ENCODE results near the gene RASL11B. TPM values are rescaled to one million over a fixed set of nuclear protein-coding genes. Genes with fewer than 3 reads are reported as not detected.

RASL11B gene
- total RNA-seq, 1 donor from 2014 or later, result 4.1 TPM

- DNase-seq (no peak), ATAC-seq (no peak)
- intact Hi-C loops (cut with micrococcal nuclease), result no loop called here
These were observed 41.2 kb downstream of the RASL11B start for GRCh38 chr4:52903273-52903672.

DNA sequence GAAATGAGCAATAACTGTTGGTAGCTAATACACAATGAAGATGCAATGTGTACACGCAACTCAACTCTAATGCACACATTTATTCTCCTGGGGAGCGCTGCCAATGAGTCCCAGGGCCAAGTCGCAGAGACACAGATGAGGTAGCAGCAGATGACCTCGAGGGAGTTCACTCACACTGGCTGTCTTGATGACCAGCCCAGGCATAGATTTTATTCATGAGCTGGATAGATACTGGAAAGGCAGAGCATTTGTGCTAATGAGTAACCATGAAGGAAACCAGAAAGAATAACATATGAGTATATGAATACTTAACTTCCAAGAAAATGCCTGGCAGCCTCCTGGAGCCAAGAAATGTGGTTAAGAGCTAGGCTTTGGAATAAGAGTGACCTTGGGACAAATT, 42.3 kb downstream of the RASL11B start:
- ATAC-seq, result no peak

GRCh38 chr4:52907510-52907909, 45.4 kb downstream of the RASL11B start:
- DNase-seq (no peak), ATAC-seq (no peak)
- intact Hi-C loops (cut with micrococcal nuclease), result no loop called here

More for the DNA sequence above, 42.3 kb downstream of the RASL11B start:
- DNase-seq, result no peak
- intact Hi-C loops (cut with micrococcal nuclease), result no loop called here

GRCh38 chr4:52910115-52910514, 48.0 kb downstream of the RASL11B start:
- intact Hi-C loops (cut with micrococcal nuclease), result loop anchor here (10.0 kb wide), 1 partner anchor 75 kb away; no protein-coding TSS in a partner anchor

DNA sequence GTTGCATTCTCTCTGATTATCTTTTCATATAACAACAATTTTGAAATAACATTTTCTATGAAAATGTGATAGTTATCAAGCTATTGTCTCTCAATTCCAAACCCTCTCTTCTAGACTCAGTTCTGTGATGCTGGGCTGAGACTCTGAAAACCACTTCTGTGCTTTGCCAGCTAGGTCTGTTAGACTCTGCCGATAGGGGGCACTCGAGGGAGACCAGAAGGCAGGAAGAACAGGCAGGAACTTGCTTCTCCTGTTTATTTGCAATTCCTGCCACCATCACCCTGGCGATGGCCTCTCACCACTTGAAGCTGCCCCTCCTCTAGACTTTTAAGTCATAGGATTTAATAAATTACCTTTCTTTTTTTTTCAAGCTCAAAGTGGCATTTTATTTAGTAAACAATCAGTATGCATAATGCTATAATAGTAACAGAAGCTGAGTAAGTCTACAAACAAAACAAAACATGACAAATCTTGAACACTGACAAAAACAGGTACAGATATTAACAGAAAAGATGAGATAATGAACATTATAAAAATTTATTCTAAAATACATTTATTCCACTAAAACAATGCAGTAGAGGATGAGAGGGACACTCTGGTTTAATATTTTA, 49.7 kb downstream of the RASL11B start:
- peak; percentile 53 for ATAC-seq
- DNase-seq, result peak; percentile 72
- intact Hi-C loops (cut with micrococcal nuclease), result loop anchor here (10.0 kb wide), 1 partner anchor 73 kb away; no protein-coding TSS in a partner anchor

More at GRCh38 chr4:52910115-52910514, 48.0 kb downstream of the RASL11B start:
- no peak for DNase-seq
- ATAC-seq, result no peak

- DNase-seq (no peak), ATAC-seq (no peak)
- intact Hi-C loops (cut with micrococcal nuclease), result loop anchor here (10.0 kb wide), 1 partner anchor 72 kb away; no protein-coding TSS in a partner anchor
These were observed 50.5 kb downstream of the RASL11B start for GRCh38 chr4:52912608-52913007.

DNA sequence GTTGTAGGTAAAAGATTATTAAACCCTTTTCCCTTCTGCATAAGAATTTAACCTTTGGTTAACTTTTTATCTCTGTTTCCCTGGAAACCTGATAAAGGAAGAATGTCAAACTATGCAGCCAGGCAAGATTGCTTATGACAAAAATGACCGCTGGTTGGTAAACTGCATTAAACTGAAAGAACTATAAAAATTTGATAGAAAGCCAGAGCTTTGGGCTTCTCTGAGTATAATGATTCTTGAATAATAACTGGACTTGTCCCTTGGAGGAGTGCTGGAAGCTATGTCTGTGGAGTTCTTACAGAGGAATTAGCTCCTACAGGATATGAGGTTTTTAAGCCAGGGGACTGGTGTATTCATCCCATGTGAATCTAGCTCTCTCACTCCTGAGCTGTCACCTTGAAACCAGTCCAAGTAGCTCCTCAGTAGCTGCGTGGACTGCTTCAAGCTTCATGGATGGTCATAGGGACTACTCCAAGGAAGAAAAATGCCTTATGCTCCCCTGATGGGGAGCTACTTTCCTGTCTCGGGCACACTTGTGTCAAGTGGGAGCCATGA, 52.0 kb downstream of the RASL11B start:
- intact Hi-C loops (cut with micrococcal nuclease), result loop anchor here (10.0 kb wide), 1 partner anchor 71 kb away; no protein-coding TSS in a partner anchor
- DNase-seq (no peak), ATAC-seq (peak; percentile 71)

DNA sequence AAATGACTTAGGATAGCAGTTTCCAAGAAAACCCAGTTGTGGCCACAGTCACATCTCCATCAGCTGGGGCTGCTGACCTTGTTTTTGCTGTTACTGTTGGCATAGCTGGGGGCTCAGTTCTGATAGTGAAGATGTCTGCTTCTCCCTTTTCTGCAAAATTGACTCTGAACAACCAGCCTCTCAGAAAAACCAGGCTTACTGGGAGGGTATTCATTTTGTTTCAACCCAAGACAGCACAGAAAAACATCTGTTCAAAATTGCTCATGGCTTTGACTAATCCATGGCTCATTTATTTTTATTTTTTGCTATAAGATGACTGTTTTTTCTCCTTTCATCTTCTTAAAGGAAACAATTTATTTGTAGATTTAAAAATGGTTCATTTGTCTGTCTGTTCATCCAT, 53.1 kb downstream of the RASL11B start:
- intact Hi-C loops (cut with micrococcal nuclease), result loop anchor here (10.0 kb wide), 1 partner anchor 70 kb away; no protein-coding TSS in a partner anchor
- ATAC-seq, result no peak
- DNase-seq, result no peak

GRCh38 chr4:52915730-52916300, 53.7 kb downstream of the RASL11B start:
- ATAC-seq (no peak), DNase-seq (no peak)
- intact Hi-C loops (cut with micrococcal nuclease), result loop anchor here (10.0 kb wide), 1 partner anchor 69 kb away; no protein-coding TSS in a partner anchor

Other genes with a start within 250 kb of the RASL11B start
- gene USP46, start 203.0 kb upstream of the RASL11B start, total RNA-seq, result 61.1 TPM
- gene ERVMER34-1, start 110.9 kb upstream of the RASL11B start, total RNA-seq, result 7.2 TPM